Glomerular endothelial cell (primary cell): ENCODE measurements around the gene LGI2. TPM values are rescaled to one million over a fixed set of nuclear protein-coding genes. Genes with fewer than 3 reads are reported as not detected.

Source experiments
- DNase-seq: peaks from one replicate; pipeline ENCODE4 v3.0.0-alpha.2; 2011; ENCODE audit warnings: low read depth, low spot score; ENCODE audit errors: extremely low read depth
- total RNA-seq: library from RNA; depleted of rRNA; stranded (reverse); fragments of >200 nt; gene quantifications from 2 replicates; pipeline ENCODE4 v1.2.3, GENCODE V29; 2015

The LGI2 gene
- total RNA-seq, 1 donor from 2014 or later = not detected

DNA sequence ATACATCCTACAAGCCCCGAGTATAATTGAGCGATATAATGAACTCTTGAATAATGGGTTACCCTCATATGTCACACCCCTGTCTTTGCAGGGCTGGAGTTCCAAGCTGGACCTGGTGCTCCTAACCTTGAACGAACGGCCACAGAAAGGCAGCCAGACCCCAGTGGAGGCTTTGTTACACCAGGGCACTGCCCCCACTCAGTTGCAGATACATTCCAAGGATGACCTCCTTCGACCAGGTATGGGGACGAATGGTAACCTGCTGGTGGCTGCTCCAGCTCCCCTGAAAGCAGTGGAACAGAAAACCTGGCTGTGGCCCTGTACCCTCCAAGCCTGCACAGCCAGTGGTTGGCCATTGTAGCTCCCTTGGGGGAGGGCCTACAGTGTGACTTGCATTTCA is 61.3 kb downstream of the LGI2 start:
- no peak for DNase-seq

DNA sequence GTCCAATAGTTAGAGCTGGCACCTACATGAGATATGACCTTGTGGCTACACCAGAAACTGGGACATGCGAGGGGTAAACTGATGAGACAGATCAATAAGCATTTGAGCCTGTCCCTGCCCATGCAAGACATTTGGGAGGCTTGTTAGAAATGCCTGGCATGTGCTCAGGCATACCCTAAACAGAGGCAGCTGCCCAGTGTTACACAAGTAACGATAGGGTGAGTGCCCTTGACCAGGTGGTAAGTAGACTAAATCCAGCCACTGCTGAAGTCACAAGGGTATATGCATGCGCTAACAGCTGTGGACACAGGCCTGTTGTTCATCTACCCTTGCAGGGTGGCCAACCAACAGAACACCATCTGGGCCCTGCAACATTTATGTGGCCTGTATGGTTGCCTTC is 61.8 kb downstream of the LGI2 start:
- DNase-seq = no peak

DNA sequence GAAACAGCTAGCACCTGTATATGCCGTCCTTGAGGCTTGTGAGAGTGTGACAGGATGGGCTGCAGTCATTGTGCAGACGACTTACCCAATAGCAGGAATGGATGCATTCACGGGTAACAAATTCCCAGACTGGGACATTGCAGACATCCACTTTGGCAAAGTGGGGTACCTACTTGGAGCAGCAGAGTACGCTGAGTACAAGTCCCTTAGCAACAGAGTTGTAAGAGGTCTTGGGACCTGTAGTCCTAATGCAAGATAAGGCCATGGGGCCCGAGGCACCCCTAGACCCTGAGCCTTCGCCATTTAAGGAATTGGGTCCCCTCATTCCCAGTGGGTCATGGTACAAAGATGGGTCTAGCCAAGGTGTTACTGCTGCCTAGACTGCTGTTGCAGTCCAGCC is 62.5 kb downstream of the LGI2 start:
- DNase-seq = no peak

DNA sequence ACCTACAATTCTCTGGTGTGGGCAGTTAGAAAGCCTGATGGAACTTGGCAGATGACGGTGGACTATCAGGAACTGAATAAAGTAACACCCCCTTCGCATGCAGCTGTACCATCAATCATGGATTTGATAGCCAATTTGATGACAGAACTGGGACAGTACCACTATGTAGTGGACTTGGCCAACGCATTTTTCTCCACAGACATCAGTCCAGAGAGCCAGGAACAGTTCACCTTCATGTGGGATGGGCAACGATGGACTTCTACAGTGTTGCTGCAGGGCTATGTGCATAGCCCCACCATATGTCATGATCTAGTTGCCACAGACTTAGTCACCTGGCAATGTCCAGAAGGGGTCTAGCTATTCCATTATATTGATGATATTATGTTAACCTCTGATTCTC is 63.4 kb downstream of the LGI2 start:
- DNase-seq = no peak

DNA sequence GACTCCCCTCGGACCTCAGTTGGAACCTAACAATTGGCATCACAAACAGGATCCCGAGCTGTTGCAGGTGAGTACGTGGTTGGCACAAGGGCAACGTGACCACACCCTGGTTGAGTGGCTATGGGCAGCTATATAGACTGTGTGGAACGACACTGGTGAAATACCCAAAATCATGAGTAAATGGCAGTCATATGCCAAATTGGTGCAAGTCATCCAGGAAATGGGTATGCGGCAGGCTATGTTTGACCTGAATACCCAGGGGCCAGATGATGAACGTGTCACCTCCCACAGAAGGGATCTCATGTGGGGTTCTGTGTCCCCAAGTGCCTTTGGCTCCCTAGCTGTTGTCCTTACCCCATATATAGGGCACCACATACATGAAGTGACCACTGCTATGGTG is 64.7 kb downstream of the LGI2 start:
- no peak for DNase-seq

DNA sequence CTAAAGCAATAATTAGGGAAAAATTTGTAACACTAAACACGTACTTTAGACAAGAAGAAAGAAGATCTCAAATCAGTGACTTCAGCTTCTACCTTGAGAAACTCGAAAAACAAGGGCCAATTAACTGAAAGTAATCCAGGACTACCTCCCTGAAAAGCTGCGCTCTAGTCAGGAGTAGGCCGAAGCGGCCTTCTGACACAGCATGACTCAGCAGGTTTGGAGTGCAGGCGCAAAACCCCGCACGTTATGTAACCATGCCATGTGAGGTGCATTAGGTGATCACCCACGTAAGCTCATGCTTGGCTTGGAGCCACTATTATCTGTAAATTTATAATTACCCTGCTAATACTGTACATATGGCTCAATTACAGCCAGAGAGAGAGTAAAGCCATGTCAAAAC is 65.1 kb downstream of the LGI2 start:
- DNase-seq = no peak

DNA sequence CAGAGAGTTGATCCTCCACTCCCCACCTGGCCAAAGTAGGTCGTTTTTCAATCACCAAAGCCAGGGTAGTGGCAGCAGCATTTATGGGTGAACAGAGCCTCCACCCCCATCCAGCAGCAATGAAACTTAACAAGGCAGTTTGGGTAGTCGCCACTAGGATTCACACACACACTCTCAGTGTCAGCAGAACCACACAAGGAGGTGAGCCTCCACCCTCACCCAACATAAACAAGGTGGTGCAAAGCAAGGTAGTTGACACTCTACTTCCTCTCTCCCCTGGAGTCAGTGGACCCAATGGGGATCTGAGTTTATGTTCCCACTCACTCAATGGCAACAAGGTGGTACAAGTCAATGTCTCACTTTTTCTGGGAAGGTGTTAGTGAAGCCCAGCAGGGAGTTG is 67.5 kb downstream of the LGI2 start:
- no peak for DNase-seq

DNA sequence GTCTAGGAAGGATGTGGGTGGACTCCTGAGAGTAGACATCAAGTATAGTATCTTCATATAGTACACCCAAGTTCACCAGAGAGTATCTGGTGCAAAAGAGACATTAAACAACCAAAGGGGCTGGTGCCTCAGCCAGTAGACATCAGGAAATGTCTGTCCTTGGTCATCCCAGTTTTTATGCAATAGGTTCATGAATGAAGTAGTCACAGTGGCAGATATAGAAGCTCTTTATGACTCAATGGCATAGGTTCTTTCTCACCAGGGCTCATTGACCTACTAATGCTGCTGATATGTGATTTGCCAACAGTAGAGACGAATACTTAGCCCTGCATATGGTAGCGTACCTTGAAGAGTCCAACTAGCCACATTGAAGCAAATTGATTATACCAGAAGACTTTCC is 72.9 kb downstream of the LGI2 start:
- DNase-seq = no peak

DNA sequence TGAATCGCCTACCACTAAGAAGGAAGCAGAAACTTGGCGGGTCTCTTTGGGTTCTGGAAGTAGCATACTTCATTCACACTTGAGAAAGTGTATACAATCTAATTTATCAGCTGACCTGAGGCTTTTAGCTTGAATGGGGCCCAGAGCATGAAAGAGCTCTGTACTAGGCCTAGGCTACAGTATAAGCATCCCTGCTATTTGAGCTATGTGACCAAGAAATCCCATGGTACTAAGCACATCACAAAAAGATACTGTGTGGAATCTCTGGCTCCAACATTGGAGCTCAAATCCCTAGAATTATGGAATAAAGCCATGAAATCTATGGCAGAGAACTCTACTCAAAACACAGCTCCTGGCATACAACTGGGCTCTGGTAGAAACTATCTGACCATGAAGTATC is 74.0 kb downstream of the LGI2 start:
- no peak for DNase-seq

DNA sequence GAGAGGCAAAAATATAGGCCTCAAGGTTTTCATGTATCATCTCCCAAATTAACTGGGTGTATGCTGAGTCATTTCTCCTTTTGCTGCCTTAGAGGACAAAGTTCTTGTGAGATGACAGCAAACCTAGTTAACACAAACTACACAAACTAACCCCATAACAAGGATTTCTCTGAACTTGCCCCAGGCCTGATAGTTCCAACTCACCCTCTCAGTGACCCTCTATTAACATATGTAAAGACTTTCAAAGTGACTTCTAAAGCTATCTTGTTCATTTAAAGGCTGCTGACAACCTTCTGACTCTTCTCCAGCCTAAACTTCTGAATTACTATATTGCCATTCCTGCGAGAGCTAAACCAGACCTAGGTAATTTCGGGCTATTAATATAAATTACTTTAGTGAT is 74.7 kb downstream of the LGI2 start:
- no peak for DNase-seq

DNA sequence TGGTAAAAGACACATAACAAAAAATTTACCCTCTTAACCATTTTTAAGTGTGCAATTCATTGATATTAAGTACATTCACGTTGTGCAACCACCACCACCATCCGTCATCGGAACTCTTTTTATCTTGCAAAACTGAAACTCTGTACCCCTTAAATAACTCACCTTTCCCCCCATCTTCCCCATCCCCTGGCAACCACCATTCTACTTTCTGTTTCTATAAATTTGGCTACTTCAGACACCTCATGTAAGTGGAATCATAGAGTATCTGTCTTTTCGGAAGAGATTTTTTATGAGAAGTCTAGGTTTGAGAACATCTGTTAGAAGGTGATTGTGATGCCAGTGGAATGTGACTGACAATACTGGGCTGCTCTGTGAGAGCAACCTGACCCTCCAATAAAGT is 78.1 kb downstream of the LGI2 start:
- no peak for DNase-seq

DNA sequence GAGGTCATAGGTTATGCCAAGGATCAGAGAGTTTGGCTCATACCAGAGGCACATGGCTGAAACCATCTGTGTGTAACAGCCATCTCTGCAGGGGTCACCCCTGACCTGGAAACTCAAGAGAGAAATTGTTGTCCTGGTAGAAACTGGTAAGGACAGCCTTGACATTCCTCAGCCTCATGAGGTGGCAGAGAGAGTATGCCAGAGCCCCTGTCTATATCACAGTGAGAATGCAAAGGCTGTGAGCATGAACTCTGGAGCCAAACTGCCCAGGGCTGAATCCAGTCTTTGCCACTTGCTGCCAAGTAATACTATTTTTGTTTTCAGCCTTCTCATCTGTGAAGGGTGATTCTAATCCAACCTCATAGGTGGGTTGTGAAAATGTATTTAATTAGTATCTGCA is 80.8 kb downstream of the LGI2 start:
- DNase-seq = no peak

Other genes with a start within 250 kb of the LGI2 start
- 0.35 and 0.58 TPM in 2 replicates for gene SOD3, start 235.4 kb downstream of the LGI2 start, total RNA-seq
- 7.7 and 11.6 TPM in 2 replicates for gene CCDC149, start 117.9 kb downstream of the LGI2 start, total RNA-seq
- 4.8 and 5.8 TPM in 2 replicates for gene SEPSECS, start 129.5 kb upstream of the LGI2 start, total RNA-seq
- gene PI4K2B, start 203.1 kb upstream of the LGI2 start, total RNA-seq = 14.7 and 18.1 TPM in 2 replicates